ENCODE results near the gene IGSF3. TPM values are rescaled to one million over a fixed set of nuclear protein-coding genes. Genes with fewer than 3 reads are reported as not detected.

Gene IGSF3
- total and polyA plus RNA-seq, 2 experiments from 2014 or later, result 7.3 to 37.8 TPM

GRCh38 chr1:116537040-116537831 is 130.3 kb downstream of the IGSF3 start:
- Mint-ChIP-seq H3K4me3 (no peak overlapping the region), H3K36me3 (ENCODE audit: low read depth) (peaks cover 24% of the 10 kb centered on the region), H3K9me3 (no peaks in the 10 kb centered on the region), H3K27ac (no peak overlapping the region), H3K27me3 (ENCODE audit: insufficient read depth, low read depth, poor library complexity) (no peaks in the 10 kb centered on the region), H3K4me1 (no peaks in the 10 kb centered on the region)
- no peak overlapping the region for H3K4me2 ChIP-seq
- H3K9me2 ChIP-seq (ENCODE audit: insufficient read depth), result no peaks in the 10 kb centered on the region
- no peak overlapping the region for H3K27ac ChIP-seq (ENCODE audit: low read depth)
- H3K79me2 ChIP-seq (replicated peaks; ENCODE audit: insufficient read depth), result no peaks in the 10 kb centered on the region
- no peaks in the 10 kb centered on the region for H3K27me3 ChIP-seq (ENCODE audit: insufficient read depth)
- H4K20me1 ChIP-seq (replicated peaks; ENCODE audit: insufficient read depth), result no peaks in the 10 kb centered on the region
- no peak overlapping the region for H3K4me3 ChIP-seq
- H3F3A ChIP-seq (replicated peaks; ENCODE audit: low read depth), result no peaks in the 10 kb centered on the region
- H2AFZ ChIP-seq, result no peak overlapping the region
- DNase-seq (ENCODE audit: low spot score), result no peak
- no peaks in the 10 kb centered on the region for H3K36me3 ChIP-seq (ENCODE audit: insufficient read depth)
- TF ChIP-seq ETS1 (IDR thresholded peaks at IDR 0.05) (no peak), ZNF114 (CRISPR knock-in tag; IDR thresholded peaks at IDR 0.05) (no peak)
- no peak for ATAC-seq
- H3K4me1 ChIP-seq (ENCODE audit: insufficient read depth), result no peaks in the 10 kb centered on the region

GRCh38 chr1:116534014-116534739 is 133.4 kb downstream of the IGSF3 start:
- no peak overlapping the region for H3K4me2 ChIP-seq
- H3K27me3 ChIP-seq (ENCODE audit: insufficient read depth), result no peaks in the 10 kb centered on the region
- no peaks in the 10 kb centered on the region for H3F3A ChIP-seq (replicated peaks; ENCODE audit: low read depth)
- no peak overlapping the region for H3K4me3 Mint-ChIP-seq
- H3K27me3 Mint-ChIP-seq (ENCODE audit: insufficient read depth, low read depth, poor library complexity), result no peaks in the 10 kb centered on the region
- H3K27ac ChIP-seq (ENCODE audit: low read depth), result no peak overlapping the region
- H3K79me2 ChIP-seq (replicated peaks; ENCODE audit: insufficient read depth), result no peaks in the 10 kb centered on the region
- H3K36me3 ChIP-seq (ENCODE audit: insufficient read depth), result no peaks in the 10 kb centered on the region; the same call in 1 of the 2 replicates
- DNase-seq (ENCODE audit: low spot score), result no peak
- H4K20me1 ChIP-seq (replicated peaks; ENCODE audit: insufficient read depth), result no peaks in the 10 kb centered on the region
- H3K36me3 Mint-ChIP-seq (ENCODE audit: low read depth), result peaks cover 24% of the 10 kb centered on the region
- no peaks in the 10 kb centered on the region for H3K9me3 Mint-ChIP-seq
- no peak overlapping the region for H2AFZ ChIP-seq
- no peak overlapping the region for H3K27ac Mint-ChIP-seq
- H3K4me1 Mint-ChIP-seq, result no peaks in the 10 kb centered on the region
- H3K4me3 ChIP-seq, result no peak overlapping the region
- no peaks in the 10 kb centered on the region for H3K4me1 ChIP-seq (ENCODE audit: insufficient read depth)
- H3K9me2 ChIP-seq (ENCODE audit: insufficient read depth), result no peaks in the 10 kb centered on the region
- no peak for ATAC-seq
- TF ChIP-seq CREB1 (CRISPR knock-in tag; IDR thresholded peaks at IDR 0.05; ENCODE audit: low read depth) (no peak), JUNB (IDR thresholded peaks at IDR 0.05; ENCODE audit: unreplicated experiment) (no peak), ZNF114 (CRISPR knock-in tag; IDR thresholded peaks at IDR 0.05) (no peak), ZNF462 (CRISPR knock-in tag; IDR thresholded peaks at IDR 0.05) (no peak), STAT1 (IDR thresholded peaks at IDR 0.05; ENCODE audit: unreplicated experiment) (no peak), ETS1 (IDR thresholded peaks at IDR 0.05) (no peak), CTCF (conservative IDR thresholded peaks at IDR 0.05; ENCODE audit: low read depth in 2 of 2) (no peak), EZH2phosphoT487 (IDR thresholded peaks at IDR 0.05; ENCODE audit: unreplicated experiment) (no peak), POLR2AphosphoS5 (IDR thresholded peaks at IDR 0.05; ENCODE audit: low read depth) (no peak)
